ENCODE results near the gene WFDC8.
"Not testable (repeated sequence)": the region's sequence is repeated elsewhere in the genome, so short reads cannot be mapped to it uniquely, and the experiment has no call there.

Gene WFDC8

GRCh38 chr20:45579184-45579583, at the start of gene WFDC8:
Gene WFDC8 (minus strand): TSS chr20:45579284. CDS start chr20:45579247, 37 bp downstream.
- no peak for DNase-seq

GRCh38 chr20:45626540-45626939, 47.5 kb upstream of the WFDC8 start:
- no peak for DNase-seq

- DNase-seq, result no peak
Observed at GRCh38 chr20:45621593-45621992, 42.5 kb upstream of the WFDC8 start.

GRCh38 chr20:45617591-45617990, 38.5 kb upstream of the WFDC8 start:
- DNase-seq, result no peak

- DNase-seq, result no peak
Observed at GRCh38 chr20:45612314-45612713, 33.2 kb upstream of the WFDC8 start.

GRCh38 chr20:45611054-45611453, 32.0 kb upstream of the WFDC8 start:
- DNase-seq, result no peak

- no peak for DNase-seq
Observed at GRCh38 chr20:45607810-45608209, 28.7 kb upstream of the WFDC8 start.

GRCh38 chr20:45595235-45595634, 16.2 kb upstream of the WFDC8 start:
- DNase-seq, result no peak

- DNase-seq, result no peak
Observed at GRCh38 chr20:45593498-45593897, 14.4 kb upstream of the WFDC8 start.

GRCh38 chr20:45592574-45593189, 13.6 kb upstream of the WFDC8 start:
- DNase-seq, result no peak

- DNase-seq, result no peak
Observed at GRCh38 chr20:45589725-45590124, 10.6 kb upstream of the WFDC8 start.

GRCh38 chr20:45588800-45589199, 9.7 kb upstream of the WFDC8 start:
- no peak for DNase-seq

GRCh38 chr20:45585986-45586385, 6.9 kb upstream of the WFDC8 start:
- DNase-seq, result not testable (repeated sequence)

GRCh38 chr20:45584294-45584693, 5.2 kb upstream of the WFDC8 start:
- not testable (repeated sequence) for DNase-seq

GRCh38 chr20:45583502-45583901, 4.4 kb upstream of the WFDC8 start:
- no peak for DNase-seq

GRCh38 chr20:45581702-45582101, 2.6 kb upstream of the WFDC8 start:
- no peak for DNase-seq

- no peak for DNase-seq
Observed at GRCh38 chr20:45578231-45578630, 853 bp downstream of the WFDC8 start.

GRCh38 chr20:45576995-45577394, 2.1 kb downstream of the WFDC8 start:
- no peak for DNase-seq

- no peak for DNase-seq
Observed at GRCh38 chr20:45575931-45576330, 3.2 kb downstream of the WFDC8 start.

- not testable (repeated sequence) for DNase-seq
Observed at GRCh38 chr20:45569650-45570049, 9.4 kb downstream of the WFDC8 start.

GRCh38 chr20:45564760-45565276, 14.3 kb downstream of the WFDC8 start:
- DNase-seq, result no peak

GRCh38 chr20:45555198-45555597, 23.9 kb downstream of the WFDC8 start:
- no peak for DNase-seq

- DNase-seq, result no peak
Observed at GRCh38 chr20:45552456-45552855, 26.6 kb downstream of the WFDC8 start.

- DNase-seq, result no peak
Observed at GRCh38 chr20:45550765-45551164, 28.3 kb downstream of the WFDC8 start.

- DNase-seq, result no peak
Observed at GRCh38 chr20:45548410-45548809, 30.7 kb downstream of the WFDC8 start.
